Measurements from ENCODE around the gene APEH.

DNA sequence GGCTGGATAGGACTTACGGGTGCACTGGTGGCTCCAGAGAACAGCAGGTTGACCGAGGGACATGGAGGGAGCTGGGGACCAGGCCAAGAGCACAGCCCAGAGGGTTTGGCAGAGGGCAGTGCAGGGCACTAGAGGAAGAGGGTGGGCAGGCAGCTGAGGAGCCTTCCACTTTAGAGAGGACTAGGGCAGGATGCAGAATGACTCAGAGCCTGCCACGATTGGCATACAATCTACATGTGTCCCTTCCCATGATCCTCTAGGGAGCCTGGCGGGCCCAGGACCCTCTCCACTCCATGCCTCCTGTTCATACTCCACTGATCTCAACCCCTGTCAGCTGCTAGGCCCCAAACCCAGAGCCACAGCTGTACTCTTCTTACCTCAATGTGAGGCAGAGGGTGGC, 14.4 kb upstream of the APEH start:
- TF ChIP-seq, protein P1, sequence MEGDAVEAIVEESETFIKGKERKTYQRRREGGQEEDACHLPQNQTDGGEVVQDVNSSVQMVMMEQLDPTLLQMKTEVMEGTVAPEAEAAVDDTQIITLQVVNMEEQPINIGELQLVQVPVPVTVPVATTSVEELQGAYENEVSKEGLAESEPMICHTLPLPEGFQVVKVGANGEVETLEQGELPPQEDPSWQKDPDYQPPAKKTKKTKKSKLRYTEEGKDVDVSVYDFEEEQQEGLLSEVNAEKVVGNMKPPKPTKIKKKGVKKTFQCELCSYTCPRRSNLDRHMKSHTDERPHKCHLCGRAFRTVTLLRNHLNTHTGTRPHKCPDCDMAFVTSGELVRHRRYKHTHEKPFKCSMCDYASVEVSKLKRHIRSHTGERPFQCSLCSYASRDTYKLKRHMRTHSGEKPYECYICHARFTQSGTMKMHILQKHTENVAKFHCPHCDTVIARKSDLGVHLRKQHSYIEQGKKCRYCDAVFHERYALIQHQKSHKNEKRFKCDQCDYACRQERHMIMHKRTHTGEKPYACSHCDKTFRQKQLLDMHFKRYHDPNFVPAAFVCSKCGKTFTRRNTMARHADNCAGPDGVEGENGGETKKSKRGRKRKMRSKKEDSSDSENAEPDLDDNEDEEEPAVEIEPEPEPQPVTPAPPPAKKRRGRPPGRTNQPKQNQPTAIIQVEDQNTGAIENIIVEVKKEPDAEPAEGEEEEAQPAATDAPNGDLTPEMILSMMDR (IDR thresholded peaks at IDR 0.05), result no peak
- TF ChIP-seq POLR2A (IDR thresholded peaks at IDR 0.05), result no peak

Data from adrenal gland (tissue), 5 donors.